Kasumi-1 (cell line): ENCODE results near the gene KIRREL1.

Source experiments
- DNase-seq, 2 experiments: peaks; one replicate each; lab custom pipeline; 2025; lab: John Stamatoyannopoulos, UW

Gene KIRREL1

GRCh38 chr1:158075078-158075477, 81.6 kb downstream of the KIRREL1 start:
- DNase-seq = no peak

GRCh38 chr1:158076441-158076840, 83.0 kb downstream of the KIRREL1 start:
- no peak for DNase-seq

- no peak for DNase-seq
These were observed 84.2 kb downstream of the KIRREL1 start for GRCh38 chr1:158077411-158078256.

- no peak for DNase-seq
These were observed 85.2 kb downstream of the KIRREL1 start for GRCh38 chr1:158078569-158079080.

GRCh38 chr1:158080066-158080465, 86.6 kb downstream of the KIRREL1 start:
- DNase-seq = no peak

GRCh38 chr1:158084336-158084735, 90.9 kb downstream of the KIRREL1 start:
- no peak for DNase-seq

- DNase-seq = no peak
These were observed 91.3 kb downstream of the KIRREL1 start for GRCh38 chr1:158084747-158085146.

- peak; percentile 6 to 23 for DNase-seq
These were observed 94.0 kb downstream of the KIRREL1 start for GRCh38 chr1:158087320-158087927.

GRCh38 chr1:158089476-158089875, 96.0 kb downstream of the KIRREL1 start:
- DNase-seq = no peak

GRCh38 chr1:158089925-158090637, 96.6 kb downstream of the KIRREL1 start:
- no peak for DNase-seq

GRCh38 chr1:158093376-158093775, 99.9 kb downstream of the KIRREL1 start:
- no peak for DNase-seq

GRCh38 chr1:158094571-158094970, 101.1 kb downstream of the KIRREL1 start:
- no peak for DNase-seq

GRCh38 chr1:158095737-158096335, 102.4 kb downstream of the KIRREL1 start:
- no peak for DNase-seq

- DNase-seq = no peak
These were observed 104.8 kb downstream of the KIRREL1 start for GRCh38 chr1:158098256-158098655.

- DNase-seq = no peak
These were observed 105.7 kb downstream of the KIRREL1 start for GRCh38 chr1:158099185-158099584.

- DNase-seq = no peak
These were observed 107.1 kb downstream of the KIRREL1 start for GRCh38 chr1:158100498-158100897.

- DNase-seq = no peak
These were observed 108.0 kb downstream of the KIRREL1 start for GRCh38 chr1:158101455-158101854.

GRCh38 chr1:158101927-158102326, 108.5 kb downstream of the KIRREL1 start:
- no peak for DNase-seq

GRCh38 chr1:158102881-158103674, 109.6 kb downstream of the KIRREL1 start:
- no peak for DNase-seq

GRCh38 chr1:158103861-158104522, 110.5 kb downstream of the KIRREL1 start:
- no peak for DNase-seq

GRCh38 chr1:158104891-158105290, 111.4 kb downstream of the KIRREL1 start:
- DNase-seq = no peak
